GM12801 (cell line): ENCODE measurements around the gene CAMTA1.

Experiments
- TF ChIP-seq, protein P1 (sequence below): IDR thresholded peaks from one replicate; pipeline ENCODE4 v1.5.1; 2011; ENCODE audit warnings: control low read depth; ENCODE audit not compliant: insufficient read length; ENCODE audit errors: extremely low read depth

CAMTA1 gene

DNA sequence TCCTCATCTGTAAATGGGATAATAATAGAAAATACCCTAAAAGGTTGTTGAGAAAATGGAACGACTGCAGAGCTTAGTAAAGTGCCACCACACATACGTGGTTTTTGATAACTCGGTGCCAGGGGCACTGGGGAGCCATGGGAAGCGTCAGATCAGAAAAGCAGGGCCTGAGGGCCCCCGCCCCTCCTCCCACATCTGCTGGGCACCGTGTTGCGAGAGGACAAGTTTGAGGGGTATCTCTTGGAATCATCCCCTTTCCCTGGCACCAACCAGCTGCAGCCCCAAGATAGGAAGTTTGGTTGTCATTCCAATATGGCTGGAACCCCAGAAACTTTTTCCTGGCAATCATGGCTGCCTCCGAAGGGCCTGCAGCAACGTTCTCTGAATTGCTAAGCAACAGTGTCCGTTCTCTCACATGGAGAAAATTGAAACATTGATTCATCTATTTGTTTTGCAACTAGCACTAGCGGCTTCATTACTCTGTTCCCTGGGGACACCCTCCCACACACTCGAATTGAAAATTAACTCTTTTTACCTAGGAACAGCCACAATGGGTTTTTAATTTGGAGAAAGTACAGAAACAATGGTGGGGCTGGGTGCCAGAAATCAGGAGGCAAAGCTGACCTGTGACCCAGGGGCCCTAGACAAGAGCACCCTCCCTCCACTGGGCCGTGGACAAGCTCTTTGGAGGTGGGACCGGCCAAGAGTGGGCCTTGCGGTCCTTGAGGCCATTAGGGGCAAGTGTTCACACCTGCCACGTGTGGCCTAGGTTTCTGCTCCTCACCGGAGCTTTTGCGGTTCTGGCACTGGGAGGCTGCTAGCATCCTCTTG, 795.9 kb downstream of the CAMTA1 start:
- TF ChIP-seq, protein P1, sequence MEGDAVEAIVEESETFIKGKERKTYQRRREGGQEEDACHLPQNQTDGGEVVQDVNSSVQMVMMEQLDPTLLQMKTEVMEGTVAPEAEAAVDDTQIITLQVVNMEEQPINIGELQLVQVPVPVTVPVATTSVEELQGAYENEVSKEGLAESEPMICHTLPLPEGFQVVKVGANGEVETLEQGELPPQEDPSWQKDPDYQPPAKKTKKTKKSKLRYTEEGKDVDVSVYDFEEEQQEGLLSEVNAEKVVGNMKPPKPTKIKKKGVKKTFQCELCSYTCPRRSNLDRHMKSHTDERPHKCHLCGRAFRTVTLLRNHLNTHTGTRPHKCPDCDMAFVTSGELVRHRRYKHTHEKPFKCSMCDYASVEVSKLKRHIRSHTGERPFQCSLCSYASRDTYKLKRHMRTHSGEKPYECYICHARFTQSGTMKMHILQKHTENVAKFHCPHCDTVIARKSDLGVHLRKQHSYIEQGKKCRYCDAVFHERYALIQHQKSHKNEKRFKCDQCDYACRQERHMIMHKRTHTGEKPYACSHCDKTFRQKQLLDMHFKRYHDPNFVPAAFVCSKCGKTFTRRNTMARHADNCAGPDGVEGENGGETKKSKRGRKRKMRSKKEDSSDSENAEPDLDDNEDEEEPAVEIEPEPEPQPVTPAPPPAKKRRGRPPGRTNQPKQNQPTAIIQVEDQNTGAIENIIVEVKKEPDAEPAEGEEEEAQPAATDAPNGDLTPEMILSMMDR, result no peak

DNA sequence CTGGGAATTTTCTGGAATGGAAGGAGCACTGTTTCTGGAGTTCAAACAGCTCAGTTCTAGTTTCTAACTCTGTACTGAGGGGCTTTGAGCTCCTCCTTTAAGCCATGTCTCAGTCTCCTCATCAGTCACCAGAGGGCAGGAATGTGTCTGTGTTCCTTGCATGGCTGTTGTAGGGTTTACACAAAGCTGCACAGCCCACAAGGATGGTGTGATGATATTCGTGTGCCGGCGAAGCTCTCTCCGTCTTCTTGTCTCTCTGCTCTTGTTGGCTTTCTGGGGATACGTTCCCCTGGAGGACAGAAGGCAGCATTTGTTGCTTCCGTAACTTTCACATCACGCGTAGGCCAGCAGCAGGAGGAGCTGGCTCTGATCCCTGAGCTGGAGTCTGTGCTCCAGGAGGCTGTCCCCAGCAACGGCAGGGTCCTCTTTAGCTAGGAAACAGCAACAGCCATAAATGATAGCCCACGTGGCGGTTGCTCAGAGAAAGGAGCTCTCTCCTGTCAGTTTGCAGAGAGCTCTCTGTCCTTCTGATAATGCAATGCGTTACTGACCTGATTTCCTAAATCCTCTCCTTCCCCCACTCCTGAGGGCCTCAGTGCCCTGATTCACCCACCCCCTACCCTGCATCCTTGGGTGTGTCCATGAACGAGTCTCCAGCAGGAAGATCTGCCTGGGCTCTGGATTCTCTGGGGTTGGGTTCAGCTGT, 796.7 kb downstream of the CAMTA1 start:
- TF ChIP-seq, protein P1, result no peak

DNA sequence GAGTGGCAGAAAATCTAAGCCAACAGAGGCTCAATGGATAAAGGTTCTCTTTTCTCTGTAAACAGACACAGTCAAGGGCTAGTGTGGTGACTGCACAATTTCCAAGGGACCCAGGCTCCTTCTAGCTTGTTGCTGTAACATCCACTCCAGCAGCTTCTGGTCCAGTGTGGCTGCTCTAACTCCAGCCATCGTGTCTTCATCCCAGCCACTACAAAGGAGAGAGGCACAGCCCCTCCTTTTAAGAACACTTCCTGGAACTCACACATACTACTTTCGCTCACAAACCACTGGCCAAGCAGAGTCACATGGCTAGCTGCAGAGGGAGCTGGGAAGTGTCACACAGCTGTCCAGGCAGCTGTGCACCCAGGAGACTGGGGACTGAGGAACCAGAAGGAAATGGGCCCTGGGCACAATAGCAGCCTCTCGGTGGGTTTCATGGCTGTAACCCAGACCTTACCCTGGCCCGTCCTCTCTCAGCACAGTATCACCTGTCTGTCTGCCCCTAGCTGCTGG, 797.3 kb downstream of the CAMTA1 start:
- TF ChIP-seq, protein P1, result no peak

DNA sequence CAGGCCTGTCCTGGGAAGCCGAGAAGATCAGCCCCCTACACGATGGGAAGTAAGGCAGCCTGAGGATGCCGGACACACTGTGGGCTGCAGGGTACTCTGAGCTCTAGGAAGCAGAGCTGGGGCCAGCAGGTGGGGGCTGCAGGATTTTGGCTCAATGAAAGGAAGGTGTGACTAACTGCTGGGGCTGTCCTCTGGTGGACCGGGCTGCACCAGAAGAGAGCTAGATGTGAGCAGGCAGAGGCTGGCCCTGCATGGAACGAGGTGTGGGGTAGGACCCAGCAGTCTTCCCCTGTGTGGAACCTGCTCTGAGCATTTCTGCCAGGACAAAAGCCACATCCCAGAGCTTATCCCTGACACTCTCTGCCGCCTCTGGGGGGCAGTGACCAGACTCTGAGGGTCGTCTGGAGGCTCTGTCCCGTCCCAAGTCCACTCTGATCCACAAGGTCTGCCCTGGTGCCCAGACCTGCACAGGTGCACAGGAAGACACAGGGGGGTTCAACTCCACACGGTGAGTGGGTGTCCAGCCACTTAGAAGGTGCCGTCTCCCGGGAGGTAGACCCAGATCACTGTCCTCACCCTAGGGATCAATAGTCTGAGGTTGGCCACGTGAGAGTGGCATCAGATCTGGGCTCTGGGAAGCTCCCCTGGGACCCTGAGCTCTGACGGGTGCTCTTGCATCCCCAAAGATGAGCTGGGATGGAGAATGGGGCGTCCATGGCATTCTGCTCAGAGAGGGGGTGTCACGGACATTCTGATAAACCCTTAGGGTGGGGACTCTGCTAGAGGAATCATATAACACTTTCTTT, 798.2 kb downstream of the CAMTA1 start:
- TF ChIP-seq, protein P1, result no peak

DNA sequence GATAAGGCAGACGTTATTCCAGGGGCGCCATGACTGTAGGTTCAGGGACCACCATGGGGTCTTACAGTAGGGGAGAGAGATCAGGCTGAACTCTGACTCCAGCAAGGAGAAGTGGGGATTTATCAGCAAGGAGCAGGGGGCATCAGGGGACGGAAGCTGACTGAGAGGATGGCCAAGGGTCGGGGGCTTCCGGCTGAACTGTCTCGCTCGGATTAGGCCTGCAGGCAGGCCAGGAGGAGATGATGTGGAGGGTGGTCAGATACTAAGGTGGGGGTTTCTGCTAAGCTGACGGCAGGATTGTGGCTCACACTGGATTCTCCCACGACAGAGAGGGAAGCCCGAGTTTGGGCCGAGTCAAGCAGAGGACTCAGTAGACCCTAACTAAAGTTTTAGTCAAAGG, 798.9 kb downstream of the CAMTA1 start:
- TF ChIP-seq, protein P1, result no peak

DNA sequence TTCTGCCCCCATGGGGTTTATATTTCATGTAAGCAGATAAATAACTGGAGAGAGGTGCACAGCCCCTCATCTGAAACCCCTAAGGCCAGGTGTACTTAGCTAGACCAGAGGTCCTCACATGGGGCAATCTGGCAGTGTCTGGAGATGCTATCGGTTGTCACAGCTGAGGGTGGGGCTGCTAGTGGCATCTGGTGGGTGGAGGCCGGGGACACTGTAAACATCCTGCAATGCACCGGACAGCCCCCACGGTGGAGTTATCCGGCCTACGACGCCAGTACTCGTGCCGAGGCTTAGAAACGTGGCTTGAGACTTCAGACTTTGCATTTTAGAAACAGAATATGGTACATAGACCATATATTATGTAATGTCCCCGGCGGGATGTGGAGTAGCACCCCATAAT, 799.4 kb downstream of the CAMTA1 start:
- TF ChIP-seq, protein P1, result no peak
